ENCODE measurements around the gene CLEC2L.

DNA sequence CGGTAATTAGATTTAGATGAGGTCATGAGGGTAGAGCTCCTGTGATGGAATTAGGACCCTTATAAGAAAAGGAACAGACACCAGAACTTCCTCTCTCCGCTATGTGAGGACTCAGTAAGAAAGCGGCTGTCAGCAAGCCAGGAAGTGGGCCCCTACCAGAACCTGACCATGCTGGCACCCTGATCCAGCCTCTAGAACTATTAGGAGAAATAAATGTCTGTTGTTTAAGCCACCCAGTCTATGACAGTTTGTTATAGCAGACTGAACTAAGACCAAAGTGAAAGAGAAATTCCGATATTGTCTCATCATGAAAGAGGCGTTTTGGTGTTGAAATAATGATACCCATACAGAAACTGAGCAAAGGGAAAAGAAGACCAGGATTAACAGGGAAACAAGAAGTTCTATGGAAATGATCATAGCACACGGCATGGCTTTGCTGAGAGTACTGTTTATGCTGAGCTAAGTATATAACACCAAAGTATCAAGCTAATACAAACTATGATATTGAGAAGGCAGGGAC is 9.2 kb downstream of the CLEC2L start:
- TF ChIP-seq, protein P1, sequence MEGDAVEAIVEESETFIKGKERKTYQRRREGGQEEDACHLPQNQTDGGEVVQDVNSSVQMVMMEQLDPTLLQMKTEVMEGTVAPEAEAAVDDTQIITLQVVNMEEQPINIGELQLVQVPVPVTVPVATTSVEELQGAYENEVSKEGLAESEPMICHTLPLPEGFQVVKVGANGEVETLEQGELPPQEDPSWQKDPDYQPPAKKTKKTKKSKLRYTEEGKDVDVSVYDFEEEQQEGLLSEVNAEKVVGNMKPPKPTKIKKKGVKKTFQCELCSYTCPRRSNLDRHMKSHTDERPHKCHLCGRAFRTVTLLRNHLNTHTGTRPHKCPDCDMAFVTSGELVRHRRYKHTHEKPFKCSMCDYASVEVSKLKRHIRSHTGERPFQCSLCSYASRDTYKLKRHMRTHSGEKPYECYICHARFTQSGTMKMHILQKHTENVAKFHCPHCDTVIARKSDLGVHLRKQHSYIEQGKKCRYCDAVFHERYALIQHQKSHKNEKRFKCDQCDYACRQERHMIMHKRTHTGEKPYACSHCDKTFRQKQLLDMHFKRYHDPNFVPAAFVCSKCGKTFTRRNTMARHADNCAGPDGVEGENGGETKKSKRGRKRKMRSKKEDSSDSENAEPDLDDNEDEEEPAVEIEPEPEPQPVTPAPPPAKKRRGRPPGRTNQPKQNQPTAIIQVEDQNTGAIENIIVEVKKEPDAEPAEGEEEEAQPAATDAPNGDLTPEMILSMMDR (IDR thresholded peaks at IDR 0.05; ENCODE audit: insufficient read depth, low read depth, low read length) = no peak
- no peak for TF ChIP-seq EZH2 (IDR thresholded peaks at IDR 0.05; ENCODE audit: insufficient read depth, low read length)
